Heart left ventricle (tissue), 16 donors: Measurements from ENCODE around the gene CLHC1. TPM values are rescaled to one million over a fixed set of nuclear protein-coding genes. Genes with fewer than 3 reads are reported as not detected.
"Not testable (repeated sequence)": the region's sequence is repeated elsewhere in the genome, so short reads cannot be mapped to it uniquely, and the experiment has no call there.

Experiments
- ATAC-seq, 4 donors: fragments of 200-7000 bp; cut with Tn5 transposase; one replicate each; pipeline ENCODE4 v1.9.1; 2020 to 2022; ENCODE audit warnings: moderate library complexity in 4 of 4, mild to moderate bottlenecking in 3 of 4, moderate number of reproducible peaks in 1 of 4
- DNase-seq, 5 donors: peaks; one replicate each; pipeline ENCODE4 v3.0.0-alpha.2; 2020
- H3K27ac ChIP-seq, 12 donors: fragments of 200-600 bp; sonication (generic) in 4 of 12; one replicate each; pipeline versions ENCODE4 v1.5.0 to v1.8.0; 2016 to 2022; ENCODE audit warnings: mild to moderate bottlenecking in 2 of 12
- H3K27me3 ChIP-seq, 9 donors: fragments of 200-600 bp; sonication (generic) in 2 of 9; one replicate each; pipeline versions ENCODE4 v1.5.1 to v1.8.0; 2016 to 2022; ENCODE audit warnings: mild to moderate bottlenecking in 3 of 9
- H3K36me3 ChIP-seq, 9 donors: fragments of 200-600 bp; sonication (generic) in 2 of 9; one replicate each; pipeline versions ENCODE4 v1.5.0 to v1.8.0; 2018 to 2022; ENCODE audit warnings: mild to moderate bottlenecking in 2 of 9
- H3K4me1 ChIP-seq, 12 donors: fragments of 200-600 bp; sonication (generic) in 4 of 12; one replicate each; pipeline versions ENCODE4 v1.5.0 to v1.8.0; 2016 to 2022; ENCODE audit warnings: mild to moderate bottlenecking in 3 of 12
- H3K4me3 ChIP-seq, 12 donors: fragments of 200-600 bp; sonication (generic) in 4 of 12; one replicate each; pipeline versions ENCODE4 v1.5.0 to v1.8.0; 2017 to 2022; ENCODE audit warnings: mild to moderate bottlenecking in 9 of 12, moderate library complexity in 4 of 12
- H3K9me3 ChIP-seq, 12 donors: fragments of 200-600 bp; sonication (generic) in 4 of 12; one replicate each; pipeline versions ENCODE4 v1.5.0 to v1.8.0; 2016 to 2022; ENCODE audit warnings: mild to moderate bottlenecking in 1 of 12
- CTCF ChIP-seq, 12 donors: fragments of 200-600 bp; sonication (generic) in 4 of 12; IDR thresholded peaks; one replicate each; pipeline versions ENCODE4 v1.5.0 to v1.8.0; 2018 to 2022; ENCODE audit warnings: antibody characterized with exemption in 12 of 12, mild to moderate bottlenecking in 5 of 12
- POLR2A ChIP-seq, 2 donors: fragments of 450-650 bp; IDR thresholded peaks; one replicate each; pipeline ENCODE4 v1.6.1; 2017; ENCODE audit warnings: antibody characterized with exemption in 2 of 2, mild to moderate bottlenecking in 2 of 2, moderate library complexity in 2 of 2
- WGBS, 4 donors: extraction: QIAGEN DNeasy Blood & Tissue Kit in 2 of 4; methylation state at CpG; one replicate each; pipeline versions ENCODE4 v1.1.5 to v1.1.7; 2013 to 2018; 5-methylcytosine and 5-hydroxymethylcytosine counted together
- intact Hi-C, 10 donors: fragments of 100-400 bp; cut with DNase I; formaldehyde crosslinking; loops; one replicate each; pipeline versions ENCODE4 v1.11.1 to v1.14.2; 2022
- polyA plus RNA-seq, 2 donors: library from polyadenylated mRNA; stranded (reverse); fragments of 200-250 nt; gene quantifications; one replicate each; pipeline ENCODE4 v1.2.3, GENCODE V29; 2013
- total RNA-seq, 9 donors: library from RNA; depleted of rRNA in 2 of 9; stranded (reverse); fragments of >200 nt in 2 of 9; fragmentation: NEBNext Ultra II Directional in 3 of 9; extraction: Animal tissue kit (Norgen Biotek cat#: 25700) in 3 of 9; gene quantifications; one replicate each; pipeline versions ENCODE4 v1.1.0 to v1.2.4, GENCODE V29; 2016 to 2023
- donor health status: ischemic (EF 13 %, LVEDD 7.1; RV severe dilation, severe dysfunction).
- donor health status: healthy with polysubstance abuse.
- donor health status: DM: no; HTN: yes; CAD: no.
- donor health status: DM: no; HTN: no; CAD: no.
- donor health status: ischemic (EF 25% LVEDD 6.9; RV normal size, moderate dysfunction).
- donor health status: ischemic (EF 25% LVEDD 5.7; RV mildly dilated, moderate dysfunction).
- donor health status: healthy.
- donor health status: DM: yes; HTN: yes; CAD: no.
- donor health status: ischemic (EF 35%, LVEDD 5.7; RV mildly dilated, moderate dysfunction).
- donor health status: nonischemic (EF 11% LVEDD 7.7; RV severe dilation, severe dysfunction).
- donor health status: DM: yes; HTN: yes; CAD: no.
- donor health status: PGD.
- donor health status: ischemic (EF 29% LVEDD 5.4; RV normal size, mild dysfunction).
- donor health status: nonischemic (EF 23%, LVEDD 6.1; RV moderate dilation, normal function).

Gene CLHC1
- total and polyA plus RNA-seq, 11 donors: 2.3 to 10.6 (median 4.4) TPM

- Histone ChIP-seq H3K27me3 (no peaks in the 10 kb centered on the region), H3K4me3 (no peak overlapping the region), H3K27ac (no peak overlapping the region), H3K36me3 (no peaks in the 10 kb centered on the region), H3K9me3 (no peaks in the 10 kb centered on the region), H3K4me1 (peaks cover 0 to 23% (median 6%) of the 10 kb centered on the region in 12 donors)
- no peak for DNase-seq
- 73 to 94% (median 82%) methylated on average over 1 of the region's 1 CpG for WGBS, 4 donors
- intact Hi-C loops: loop anchor here in 1 of 10 donors (10.0 kb wide), 1 partner anchor 46 kb away; no protein-coding TSS in a partner anchor
- no peak for TF ChIP-seq POLR2A (IDR thresholded peaks at IDR 0.05)
- TF ChIP-seq CTCF (IDR thresholded peaks at IDR 0.05): no peak
- no peak for ATAC-seq
These were observed 101.2 kb downstream of the CLHC1 start for GRCh38 chr2:55130849-55131248.

- WGBS, 4 donors: 93 to 96% (median 95%) methylated on average over 4 of the region's 4 CpGs
These were observed 105.5 kb downstream of the CLHC1 start for GRCh38 chr2:55126643-55127042.

More at GRCh38 chr2:55126643-55127042, 105.5 kb downstream of the CLHC1 start:
- H3K27ac ChIP-seq, H3K4me3 ChIP-seq, H3K36me3 ChIP-seq, H3K27me3 ChIP-seq, intact Hi-C loops, H3K9me3 ChIP-seq, ATAC-seq, DNase-seq: not testable (repeated sequence)
- peaks cover 0 to 10% (median 4%) of the 10 kb centered on the region in 12 donors for H3K4me1 ChIP-seq

Other genes with a start within 250 kb of the CLHC1 start
- 100 to 1,000 TPM in 4 of 9 donors, 10 to 100 TPM in 5; 46.1 to 250 (median 95.5) TPM for gene RTN4, start 181.8 kb downstream of the CLHC1 start, total RNA-seq
- 100 to 1,000 TPM in 1 of 2 donors, 10 to 100 TPM in 1; 67.0 to 176 TPM for gene RTN4, start 181.8 kb downstream of the CLHC1 start, polyA plus RNA-seq
- gene RPS27A, start 395 bp upstream of the CLHC1 start, total RNA-seq: 100 to 1,000 TPM; 329 to 749 (median 488) TPM
- gene RPS27A, start 395 bp upstream of the CLHC1 start, polyA plus RNA-seq: 1,000 to 10,000 TPM in 1 of 2 donors, 100 to 1,000 TPM in 1; 610 to 1,743 TPM
- gene MTIF2, start 36.9 kb upstream of the CLHC1 start, total RNA-seq: 10 to 100 TPM; 38.3 to 54.7 (median 45.5) TPM
- 10 to 100 TPM; 29.9 to 47.7 TPM for gene MTIF2, start 36.9 kb upstream of the CLHC1 start, polyA plus RNA-seq
- 10 to 100 TPM; 17.3 to 53.6 (median 24.4) TPM for gene CCDC88A, start 187.6 kb upstream of the CLHC1 start, total RNA-seq
- 10 to 100 TPM; 10.4 to 26.3 TPM for gene CCDC88A, start 187.6 kb upstream of the CLHC1 start, polyA plus RNA-seq